Measurements from ENCODE around the gene GRIA3.

GRIA3 gene

DNA sequence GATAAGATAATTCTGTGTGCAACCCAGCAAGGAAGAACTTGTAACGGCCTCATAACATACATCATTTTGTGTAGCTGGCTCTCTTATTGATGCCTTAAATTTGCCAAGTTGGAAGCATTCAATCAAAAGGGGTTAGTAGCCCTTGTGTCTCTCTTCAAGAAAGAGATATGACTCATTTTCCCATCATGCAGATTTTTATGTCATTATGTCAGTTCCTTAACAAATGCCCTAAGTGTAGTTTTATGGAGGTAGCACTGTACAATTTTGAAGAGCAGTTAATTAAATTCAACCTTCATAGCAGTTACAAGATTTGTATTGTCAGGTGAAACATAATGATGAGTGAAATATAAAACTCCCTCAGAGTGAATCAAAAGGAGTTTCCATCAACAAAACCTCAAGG is 215.6 kb downstream of the GRIA3 start:
- CTCF ChIA-PET = no interaction called here
- POLR2A ChIA-PET = no interaction called here
- TF ChIP-seq ZNF549 (tag by site-specific recombination; IDR thresholded peaks at IDR 0.05) = no peak
- TF ChIP-seq, protein P1, sequence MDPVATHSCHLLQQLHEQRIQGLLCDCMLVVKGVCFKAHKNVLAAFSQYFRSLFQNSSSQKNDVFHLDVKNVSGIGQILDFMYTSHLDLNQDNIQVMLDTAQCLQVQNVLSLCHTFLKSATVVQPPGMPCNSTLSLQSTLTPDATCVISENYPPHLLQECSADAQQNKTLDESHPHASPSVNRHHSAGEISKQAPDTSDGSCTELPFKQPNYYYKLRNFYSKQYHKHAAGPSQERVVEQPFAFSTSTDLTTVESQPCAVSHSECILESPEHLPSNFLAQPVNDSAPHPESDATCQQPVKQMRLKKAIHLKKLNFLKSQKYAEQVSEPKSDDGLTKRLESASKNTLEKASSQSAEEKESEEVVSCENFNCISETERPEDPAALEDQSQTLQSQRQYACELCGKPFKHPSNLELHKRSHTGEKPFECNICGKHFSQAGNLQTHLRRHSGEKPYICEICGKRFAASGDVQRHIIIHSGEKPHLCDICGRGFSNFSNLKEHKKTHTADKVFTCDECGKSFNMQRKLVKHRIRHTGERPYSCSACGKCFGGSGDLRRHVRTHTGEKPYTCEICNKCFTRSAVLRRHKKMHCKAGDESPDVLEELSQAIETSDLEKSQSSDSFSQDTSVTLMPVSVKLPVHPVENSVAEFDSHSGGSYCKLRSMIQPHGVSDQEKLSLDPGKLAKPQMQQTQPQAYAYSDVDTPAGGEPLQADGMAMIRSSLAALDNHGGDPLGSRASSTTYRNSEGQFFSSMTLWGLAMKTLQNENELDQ (tag by site-specific recombination; IDR thresholded peaks at IDR 0.05; ENCODE audit: low read depth) = no peak
- Histone ChIP-seq H3K9me3 (ENCODE audit: control insufficient read depth, insufficient read depth, low read depth, low read length) (no peaks in the 10 kb centered on the region), H3K4me1 (ENCODE audit: control insufficient read depth, insufficient read depth, low read length) (no peaks in the 10 kb centered on the region), H3K4me3 (ENCODE audit: low read depth, low read length) (no peak overlapping the region), H3K27ac (ENCODE audit: extremely low read depth, low read depth, low read length) (no peak overlapping the region), H3K36me3 (ENCODE audit: control insufficient read depth in 2 of 2, insufficient read depth in 1 of 2, low read length in 2 of 2) (no peaks in the 10 kb centered on the region)

DNA sequence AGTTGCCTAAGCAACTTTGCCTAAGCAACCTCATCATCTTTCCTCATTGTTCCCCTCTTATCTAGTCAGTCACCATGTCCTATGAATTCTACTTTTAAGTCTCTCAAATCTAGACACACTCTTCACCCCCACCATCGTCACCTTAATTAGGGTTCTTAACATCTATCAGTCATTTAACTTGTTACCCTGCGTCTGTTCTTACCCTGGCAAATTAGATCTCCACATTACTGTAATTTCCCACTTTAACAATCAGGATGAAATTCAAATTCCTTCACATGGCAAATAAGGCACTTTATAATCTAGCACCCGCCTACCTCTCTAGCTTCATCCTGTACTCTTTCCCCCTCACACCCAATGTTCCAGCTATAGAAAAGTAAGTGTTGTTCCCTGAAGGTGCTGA is 221.2 kb downstream of the GRIA3 start:
- TF ChIP-seq ZBTB26 (tag by site-specific recombination; optimal IDR thresholded peaks at IDR 0.05) = no peak
- no peak for TF ChIP-seq ZNF777 (tag by site-specific recombination; IDR thresholded peaks at IDR 0.05; ENCODE audit: borderline replicate concordance)
- TF ChIP-seq, protein P2, sequence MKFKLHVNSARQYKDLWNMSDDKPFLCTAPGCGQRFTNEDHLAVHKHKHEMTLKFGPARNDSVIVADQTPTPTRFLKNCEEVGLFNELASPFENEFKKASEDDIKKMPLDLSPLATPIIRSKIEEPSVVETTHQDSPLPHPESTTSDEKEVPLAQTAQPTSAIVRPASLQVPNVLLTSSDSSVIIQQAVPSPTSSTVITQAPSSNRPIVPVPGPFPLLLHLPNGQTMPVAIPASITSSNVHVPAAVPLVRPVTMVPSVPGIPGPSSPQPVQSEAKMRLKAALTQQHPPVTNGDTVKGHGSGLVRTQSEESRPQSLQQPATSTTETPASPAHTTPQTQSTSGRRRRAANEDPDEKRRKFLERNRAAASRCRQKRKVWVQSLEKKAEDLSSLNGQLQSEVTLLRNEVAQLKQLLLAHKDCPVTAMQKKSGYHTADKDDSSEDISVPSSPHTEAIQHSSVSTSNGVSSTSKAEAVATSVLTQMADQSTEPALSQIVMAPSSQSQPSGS (tag by site-specific recombination; IDR thresholded peaks at IDR 0.05; ENCODE audit: low read depth) = no peak
- no peak for TF ChIP-seq ZNF16 (tag by site-specific recombination; IDR thresholded peaks at IDR 0.05; ENCODE audit: low read depth)
- TF ChIP-seq YY1 (tag by site-specific recombination; IDR thresholded peaks at IDR 0.05) = no peak
- TF ChIP-seq ZNF701 (tag by site-specific recombination; IDR thresholded peaks at IDR 0.05) = no peak
- no peak for TF ChIP-seq ZNF426 (tag by site-specific recombination; IDR thresholded peaks at IDR 0.05)
- TF ChIP-seq ZNF214 (tag by site-specific recombination; IDR thresholded peaks at IDR 0.05; ENCODE audit: borderline replicate concordance) = no peak
- TF ChIP-seq ZNF350 (tag by site-specific recombination; IDR thresholded peaks at IDR 0.05) = no peak
- TF ChIP-seq ZNF514 (tag by site-specific recombination; IDR thresholded peaks at IDR 0.05) = no peak
- TF ChIP-seq GLIS1 (tag by site-specific recombination; IDR thresholded peaks at IDR 0.05) = no peak
- TF ChIP-seq HOXC10 (CRISPR knock-in tag; IDR thresholded peaks at IDR 0.05) = no peak
- no peak for TF ChIP-seq ZNF148 (tag by site-specific recombination; IDR thresholded peaks at IDR 0.05; ENCODE audit: borderline replicate concordance)
- TF ChIP-seq, protein P3, sequence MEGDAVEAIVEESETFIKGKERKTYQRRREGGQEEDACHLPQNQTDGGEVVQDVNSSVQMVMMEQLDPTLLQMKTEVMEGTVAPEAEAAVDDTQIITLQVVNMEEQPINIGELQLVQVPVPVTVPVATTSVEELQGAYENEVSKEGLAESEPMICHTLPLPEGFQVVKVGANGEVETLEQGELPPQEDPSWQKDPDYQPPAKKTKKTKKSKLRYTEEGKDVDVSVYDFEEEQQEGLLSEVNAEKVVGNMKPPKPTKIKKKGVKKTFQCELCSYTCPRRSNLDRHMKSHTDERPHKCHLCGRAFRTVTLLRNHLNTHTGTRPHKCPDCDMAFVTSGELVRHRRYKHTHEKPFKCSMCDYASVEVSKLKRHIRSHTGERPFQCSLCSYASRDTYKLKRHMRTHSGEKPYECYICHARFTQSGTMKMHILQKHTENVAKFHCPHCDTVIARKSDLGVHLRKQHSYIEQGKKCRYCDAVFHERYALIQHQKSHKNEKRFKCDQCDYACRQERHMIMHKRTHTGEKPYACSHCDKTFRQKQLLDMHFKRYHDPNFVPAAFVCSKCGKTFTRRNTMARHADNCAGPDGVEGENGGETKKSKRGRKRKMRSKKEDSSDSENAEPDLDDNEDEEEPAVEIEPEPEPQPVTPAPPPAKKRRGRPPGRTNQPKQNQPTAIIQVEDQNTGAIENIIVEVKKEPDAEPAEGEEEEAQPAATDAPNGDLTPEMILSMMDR (tag by site-specific recombination; IDR thresholded peaks at IDR 0.05) = no peak
- TF ChIP-seq ZSCAN23 (tag by site-specific recombination; IDR thresholded peaks at IDR 0.05) = no peak
- TF ChIP-seq ZNF157 (tag by site-specific recombination; IDR thresholded peaks at IDR 0.05) = no peak
- TF ChIP-seq ZNF776 (tag by site-specific recombination; IDR thresholded peaks at IDR 0.05; ENCODE audit: borderline replicate concordance) = no peak
- TF ChIP-seq PRDM1 (tag by site-specific recombination; IDR thresholded peaks at IDR 0.05) = no peak
- TF ChIP-seq ZNF654 (tag by site-specific recombination; IDR thresholded peaks at IDR 0.05; ENCODE audit: low read depth) = no peak
- TF ChIP-seq ZNF510 (tag by site-specific recombination; IDR thresholded peaks at IDR 0.05; ENCODE audit: insufficient replicate concordance) = no peak
- H3K4me1 ChIP-seq (ENCODE audit: control insufficient read depth, insufficient read depth, low read length) = no peaks in the 10 kb centered on the region
- H3K27ac ChIP-seq (ENCODE audit: extremely low read depth, low read depth, low read length) = no peak overlapping the region
- no peaks in the 10 kb centered on the region for H3K9me3 ChIP-seq (ENCODE audit: control insufficient read depth, insufficient read depth, low read depth, low read length)
- no peak overlapping the region for H3K4me3 ChIP-seq (ENCODE audit: low read depth, low read length)
- ChIA-PET CTCF (no interaction called here), POLR2A (no interaction called here)
- H3K36me3 ChIP-seq (ENCODE audit: control insufficient read depth in 2 of 2, insufficient read depth in 1 of 2, low read length in 2 of 2) = no peaks in the 10 kb centered on the region
